GM18907 (cell line): ENCODE results near the gene AOC1.
A peak's percentile ranks its signal among the peaks of the same experiment; 100 is the strongest.
"Not testable (repeated sequence)": the region's sequence is repeated elsewhere in the genome, so short reads cannot be mapped to it uniquely, and the experiment has no call there.

Experiments
- ATAC-seq: cut with Tn5 transposase; IDR thresholded peaks from one replicate; pipeline ENCODE4 v1.9.1; 2021; ENCODE audit warnings: mild to moderate bottlenecking, moderate library complexity; ENCODE audit not compliant: unreplicated experiment

AOC1 gene

DNA sequence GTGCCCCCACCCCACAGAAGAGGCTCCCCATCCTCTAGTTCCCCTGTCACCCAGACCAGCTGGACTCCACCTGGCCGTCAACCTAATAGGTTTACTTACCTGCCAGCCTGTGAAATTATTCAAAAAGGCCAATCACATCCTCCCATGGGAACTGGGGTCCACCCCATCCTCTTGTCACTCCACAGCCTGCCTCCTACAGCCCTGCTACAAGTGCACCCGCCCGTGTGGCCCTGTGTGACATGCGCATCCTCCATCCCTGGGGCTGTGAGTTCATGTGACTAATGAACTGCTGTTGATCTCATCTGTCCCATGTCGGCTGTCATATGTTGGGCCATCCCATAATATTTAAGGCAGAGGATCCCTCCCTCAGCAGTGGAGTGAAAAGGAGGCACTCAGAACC lies 39.4 kb downstream of the AOC1 start:
- no peak for ATAC-seq

DNA sequence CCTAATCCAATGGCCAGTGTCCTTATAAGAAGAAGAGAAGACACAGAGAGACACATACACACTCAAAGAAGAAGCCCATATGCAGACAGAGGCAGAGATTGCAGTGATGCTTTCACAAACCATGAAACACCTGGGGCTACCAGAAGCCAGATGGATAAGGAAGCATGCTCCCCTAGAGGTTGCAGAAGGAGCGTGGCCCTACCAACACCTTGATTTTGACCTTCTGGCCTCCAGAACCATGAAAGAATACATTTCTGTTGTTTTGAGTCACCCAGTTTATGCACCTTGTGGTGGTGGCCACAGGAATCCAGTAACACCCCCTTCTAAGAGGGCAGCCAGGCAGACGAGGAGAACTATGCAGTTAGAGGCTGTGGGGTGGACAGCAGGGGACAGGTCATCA lies 43.5 kb downstream of the AOC1 start:
- ATAC-seq, result no peak

DNA sequence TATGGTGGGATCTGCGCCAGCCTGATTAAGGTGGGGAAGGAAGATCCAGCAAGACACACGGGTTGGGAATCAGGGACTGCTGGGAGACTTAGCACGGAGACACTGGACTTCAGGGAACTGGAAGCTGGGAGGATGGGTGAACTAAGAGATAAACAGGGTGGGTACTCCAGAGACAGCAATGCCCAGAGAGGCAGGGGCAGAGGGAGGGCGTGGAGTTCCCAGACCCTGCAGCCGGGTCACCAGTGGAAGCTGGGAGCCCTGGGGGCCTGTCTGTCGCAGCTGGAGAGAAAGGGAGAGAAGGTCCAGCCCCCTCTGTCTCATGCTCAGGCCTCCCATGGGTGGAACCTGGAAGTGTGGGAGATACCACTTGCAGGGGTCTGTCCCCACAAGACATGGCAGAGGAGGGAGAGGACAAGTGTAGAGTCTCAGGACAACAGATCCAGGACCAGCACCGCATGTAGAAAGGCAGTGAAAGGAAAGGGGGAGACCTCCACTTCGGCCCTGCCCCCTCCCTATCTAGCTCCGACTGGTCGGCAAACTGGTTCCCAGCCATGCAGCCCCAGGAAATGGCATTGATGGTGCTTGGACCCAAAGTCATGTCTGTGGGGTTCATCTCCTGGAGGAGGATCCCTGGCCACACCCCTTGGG lies 44.4 kb downstream of the AOC1 start:
- ATAC-seq, result no peak

- no peak for ATAC-seq
These were observed 45.5 kb downstream of the AOC1 start for GRCh38 chr7:150897502-150898474.

DNA sequence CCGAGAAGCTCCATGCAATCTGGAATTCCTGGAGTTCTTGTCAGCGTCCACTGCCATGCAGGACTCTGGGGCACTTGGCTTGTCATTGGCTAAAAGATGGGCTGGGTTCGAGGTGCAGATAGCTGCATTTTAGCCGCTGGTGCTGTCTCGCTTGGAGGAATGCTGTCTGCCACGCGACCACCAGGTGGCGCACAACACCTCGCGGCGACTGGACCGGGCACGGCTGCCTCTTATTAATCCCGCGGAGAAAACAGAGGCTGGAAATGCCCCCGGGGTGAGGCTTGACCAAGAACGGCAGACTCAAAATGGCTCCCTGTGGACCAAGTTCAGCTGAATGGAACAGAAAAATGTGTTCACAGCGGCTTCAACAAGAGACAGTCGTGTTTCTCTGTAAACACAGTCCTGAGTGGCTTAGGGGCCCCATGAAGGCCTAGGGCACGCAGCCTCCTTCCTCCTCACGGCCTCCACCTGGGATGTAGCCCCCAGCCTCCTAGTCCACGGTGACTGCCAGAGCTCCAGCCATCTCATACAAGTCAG lies 46.2 kb downstream of the AOC1 start:
- ATAC-seq, result peak; percentile 51

GRCh38 chr7:150900675-150901074 lies 48.4 kb downstream of the AOC1 start:
- ATAC-seq, result no peak

DNA sequence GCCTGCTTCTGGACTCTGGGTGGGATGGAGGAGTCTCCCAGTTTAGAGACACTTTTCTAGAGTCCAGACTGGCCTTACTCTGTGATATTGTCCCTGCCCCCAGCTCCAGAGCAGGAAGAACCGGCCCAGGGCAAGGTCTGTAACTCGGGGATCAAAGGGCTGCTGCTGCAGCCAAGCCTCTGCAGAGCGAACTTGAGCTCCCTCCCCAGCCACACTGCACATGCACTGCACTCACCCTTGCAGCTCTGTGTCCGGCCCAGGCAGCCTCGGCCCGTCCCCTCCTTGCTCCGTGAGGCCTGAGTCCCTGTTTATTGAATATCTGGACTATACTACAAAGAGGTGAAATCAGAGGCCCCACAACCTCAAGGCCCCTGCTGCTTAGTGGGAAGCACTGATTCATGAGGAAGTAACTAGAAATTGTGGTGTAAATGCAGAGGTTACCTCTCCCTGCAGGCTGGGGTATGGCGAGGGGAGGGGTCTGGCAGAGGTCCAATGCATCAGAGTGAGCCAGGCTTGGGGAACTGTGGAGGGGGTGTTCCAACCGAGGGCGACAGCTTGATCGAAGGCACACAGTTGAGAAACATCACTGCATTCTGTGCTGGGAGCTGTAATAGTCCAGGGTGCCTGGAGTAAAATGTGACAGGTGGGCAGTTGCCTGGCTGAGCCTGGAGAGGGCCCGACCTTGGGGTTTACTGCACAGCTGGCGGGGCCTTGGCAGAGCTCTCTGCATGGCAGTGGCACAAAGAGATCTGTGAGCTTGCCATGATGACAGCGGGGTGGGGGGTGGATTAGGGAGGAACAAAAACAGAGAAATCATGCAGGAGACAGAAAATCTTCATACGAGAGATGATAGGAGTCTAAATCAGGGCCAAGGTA lies 49.1 kb downstream of the AOC1 start:
- no peak for ATAC-seq

GRCh38 chr7:150902078-150903033 lies 50.0 kb downstream of the AOC1 start:
- no peak for ATAC-seq

DNA sequence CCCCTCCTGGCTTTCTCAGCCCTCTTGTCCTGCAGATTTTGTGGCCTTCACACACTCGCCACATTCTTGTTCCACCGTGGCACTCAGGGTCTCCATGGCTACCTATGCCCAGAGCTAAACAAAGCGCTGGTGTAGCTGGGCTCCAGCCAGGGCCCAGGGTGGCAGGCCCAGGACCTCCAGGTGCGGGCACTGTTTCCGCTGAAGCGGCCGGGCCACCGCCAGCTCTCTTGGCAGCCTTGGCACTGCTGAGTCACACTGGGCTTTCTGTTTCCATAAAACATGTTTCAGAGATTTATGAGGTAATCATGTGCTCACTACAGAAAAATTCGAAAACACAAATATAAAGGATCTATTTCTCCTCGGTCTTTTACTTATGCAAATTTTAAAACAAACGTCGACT lies 51.3 kb downstream of the AOC1 start:
- no peak for ATAC-seq

DNA sequence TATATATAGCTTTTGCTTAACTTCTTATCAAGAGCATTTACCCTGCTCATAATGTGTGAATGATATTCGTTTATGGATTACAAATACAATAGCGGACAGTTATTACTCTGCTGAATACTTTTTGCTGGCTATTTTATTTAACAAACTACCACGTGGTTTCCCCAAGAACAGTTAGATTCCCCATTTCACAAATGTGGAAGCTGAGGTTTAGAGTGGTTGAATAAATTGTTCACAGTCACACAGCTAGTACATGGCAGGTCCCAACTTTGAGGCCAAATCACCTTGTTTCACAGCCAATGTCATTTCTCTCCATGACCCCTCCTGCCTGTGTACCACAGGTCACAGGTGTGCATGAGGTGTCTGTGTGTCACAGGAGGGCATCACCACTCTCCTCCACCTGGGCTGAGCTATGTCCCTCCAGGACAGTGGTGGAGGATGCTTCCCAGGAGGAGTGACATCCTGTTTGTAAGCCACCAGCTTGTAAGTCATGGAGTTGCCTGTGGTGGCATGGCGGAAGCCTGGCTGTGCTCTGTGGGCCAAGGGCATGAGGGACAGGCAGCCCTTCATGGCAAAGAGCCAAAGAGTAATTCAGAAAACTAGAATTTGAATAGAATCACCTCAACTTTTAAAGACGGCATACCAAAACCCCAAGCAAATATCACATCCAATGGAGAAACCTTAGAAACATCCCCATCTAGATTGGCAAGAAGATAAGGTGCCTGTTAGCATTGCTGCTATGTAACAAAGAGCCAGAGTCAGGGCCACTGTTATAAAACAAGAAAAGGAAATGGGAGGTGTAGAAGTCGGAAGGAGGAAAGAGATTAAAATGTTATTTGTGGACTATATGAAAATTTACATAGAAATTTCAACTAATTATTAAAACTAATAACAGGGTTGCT lies 51.9 kb downstream of the AOC1 start:
- no peak for ATAC-seq

- ATAC-seq, result no peak
These were observed 55.9 kb downstream of the AOC1 start for GRCh38 chr7:150908173-150908572.

GRCh38 chr7:150909200-150909995 lies 57.1 kb downstream of the AOC1 start:
- ATAC-seq, result no peak

DNA sequence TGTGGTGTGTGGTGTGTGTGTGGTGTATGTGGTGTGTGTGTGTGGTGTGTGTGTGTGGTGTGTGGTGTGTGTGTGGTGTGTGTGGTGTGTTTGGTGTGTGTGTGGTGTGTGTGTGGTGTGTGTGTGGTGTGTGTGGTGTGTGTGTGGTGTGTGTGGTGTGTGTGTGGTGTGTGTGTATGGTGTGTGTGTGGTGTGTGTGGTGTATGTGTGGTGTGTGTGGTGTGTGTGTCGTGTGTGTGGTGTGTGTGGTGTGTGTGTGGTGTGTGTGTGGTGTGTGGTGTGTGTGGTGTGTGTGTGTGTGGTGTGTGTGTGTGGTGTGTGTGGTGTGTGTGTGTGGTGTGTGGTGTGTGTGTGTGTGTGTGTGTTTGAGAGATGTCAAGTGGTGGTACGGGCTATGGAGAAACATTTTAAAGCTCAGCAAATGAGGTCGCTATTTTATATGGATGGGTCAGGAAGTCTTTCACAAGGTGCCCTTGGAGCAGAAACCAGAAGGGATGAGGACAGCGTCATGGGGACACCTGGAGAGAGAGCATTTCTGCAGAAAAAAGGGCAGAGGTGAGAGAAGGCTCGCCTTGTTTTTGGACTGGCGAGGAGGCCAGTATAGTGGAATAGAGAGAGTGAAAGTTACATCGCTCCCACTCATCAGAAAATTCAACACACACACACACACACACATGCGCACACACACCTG lies 58.1 kb downstream of the AOC1 start:
- not testable (repeated sequence) for ATAC-seq

- no peak for ATAC-seq
These were observed 58.7 kb downstream of the AOC1 start for GRCh38 chr7:150910996-150911422.
